ENCODE measurements around the gene PRR30.

Gene PRR30

DNA sequence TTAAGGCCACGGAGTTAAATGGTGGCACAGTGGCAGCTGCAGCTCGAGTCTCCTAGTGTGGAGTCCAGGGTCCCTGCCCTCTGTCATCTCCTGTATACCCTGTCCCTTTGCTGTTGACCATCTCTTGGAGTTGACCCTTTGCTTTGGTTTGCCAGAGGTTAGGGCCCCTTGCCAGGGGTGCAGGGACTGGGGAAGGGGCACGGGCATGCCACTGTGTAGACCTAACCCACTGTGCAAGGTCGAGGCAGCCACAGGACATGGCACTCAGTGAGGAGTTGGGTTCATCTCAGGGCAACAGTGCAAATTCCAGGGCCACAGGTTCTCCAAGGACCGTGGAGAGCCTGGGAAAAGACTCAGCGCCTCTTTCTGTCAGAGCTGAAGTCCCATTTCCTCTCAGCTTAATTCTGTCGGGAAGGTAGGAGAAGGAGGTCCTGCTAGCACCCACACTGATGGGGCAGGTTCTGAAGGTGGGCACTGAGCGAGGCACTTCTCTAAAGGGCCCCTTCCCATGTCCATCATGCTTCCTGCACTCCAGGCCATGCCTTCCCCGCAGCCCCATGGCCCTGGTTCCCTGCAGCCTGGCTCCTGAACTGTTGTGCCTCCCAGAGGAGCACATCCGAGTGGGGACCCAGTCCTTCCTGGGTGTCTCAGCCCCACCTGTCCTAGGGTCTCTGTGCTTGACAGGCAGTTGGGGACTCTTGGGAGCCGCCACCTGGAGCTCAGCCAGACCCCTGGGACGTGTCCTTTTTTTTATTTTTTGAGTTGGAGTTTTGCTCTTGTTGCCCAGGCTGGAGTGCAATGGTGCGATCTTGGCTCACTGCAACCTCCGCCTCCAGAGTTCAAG, 49.9 kb downstream of the PRR30 start:
- no peak overlapping the region for H3K14ac ChIP-seq (ENCODE audit: low read length)
- H2BK120ac ChIP-seq (ENCODE audit: insufficient read depth, low read length, poor library complexity), result no peak overlapping the region
- H3K4me3 ChIP-seq (ENCODE audit: low read depth, low read length), result no peak overlapping the region
- H3K79me1 ChIP-seq (ENCODE audit: low read length), result peaks cover 8% of the 10 kb centered on the region
- no peak overlapping the region for H3K18ac ChIP-seq (ENCODE audit: low read length)
- H2AK5ac ChIP-seq (ENCODE audit: low read length), result no peak overlapping the region
- no peak for DNase-seq
- H3K23ac ChIP-seq (ENCODE audit: low read length), result no peak overlapping the region
- H3K9ac ChIP-seq (ENCODE audit: low read length), result no peak overlapping the region
- H4K12ac ChIP-seq (ENCODE audit: low read depth, low read length), result no peak overlapping the region
- no peak overlapping the region for H4K91ac ChIP-seq (ENCODE audit: low read depth, low read length)
- H2AFZ ChIP-seq (ENCODE audit: insufficient read depth, low read length, poor library complexity), result no peak overlapping the region
- no peak overlapping the region for H4K8ac ChIP-seq (ENCODE audit: low read depth, low read length)
- H3K27ac ChIP-seq (ENCODE audit: low read depth, low read length), result no peak overlapping the region
- no peaks in the 10 kb centered on the region for H3K9me3 ChIP-seq (ENCODE audit: insufficient read depth, low read depth, low read length)
- no peak overlapping the region for H3K4ac ChIP-seq (ENCODE audit: low read depth, low read length)
- H3K4me1 ChIP-seq (ENCODE audit: control insufficient read depth in 1 of 2, insufficient read depth in 2 of 2, low read length in 2 of 2), result peaks cover 5 to 12% of the 10 kb centered on the region in 2 experiments
- H2BK5ac ChIP-seq (ENCODE audit: low read depth, low read length, poor library complexity), result no peak overlapping the region
- H3K4me2 ChIP-seq (ENCODE audit: low read length), result no peak overlapping the region
- H3K79me2 ChIP-seq (ENCODE audit: control insufficient read depth, insufficient read depth, low read length, poor library complexity), result peaks cover 6% of the 10 kb centered on the region
- H3K27me3 ChIP-seq (ENCODE audit: insufficient read depth, low read length), result no peaks in the 10 kb centered on the region
- no CpG with 5 or more reads among the region's 14 CpGs for WGBS (ENCODE audit: extremely low coverage, insufficient coverage, insufficient read length)
- no peak overlapping the region for H2BK12ac ChIP-seq (ENCODE audit: low read length)
- no peaks in the 10 kb centered on the region for H3K36me3 ChIP-seq (ENCODE audit: control insufficient read depth in 1 of 2, insufficient read depth in 2 of 2, low read length in 2 of 2)

DNA sequence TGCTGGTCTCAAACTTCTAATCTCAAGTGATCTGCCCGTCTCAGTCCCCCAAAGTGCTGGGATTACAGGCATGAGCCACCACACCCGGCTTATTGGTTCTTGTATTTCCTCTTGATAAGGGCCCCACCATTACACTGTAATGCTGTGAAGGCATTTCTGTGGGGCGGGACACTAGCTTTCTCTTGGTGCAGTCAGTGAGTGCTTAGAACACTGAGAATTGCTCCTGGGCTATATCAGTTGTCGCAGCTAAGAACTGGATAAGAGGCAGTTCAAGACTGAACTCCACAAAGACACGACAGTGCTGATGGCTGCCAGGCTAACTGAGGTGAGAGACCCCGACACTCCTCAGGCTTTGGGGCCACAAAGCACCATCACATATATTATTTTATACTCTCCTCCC, 50.6 kb downstream of the PRR30 start:
- H3K79me2 ChIP-seq (ENCODE audit: control insufficient read depth, insufficient read depth, low read length, poor library complexity), result peaks cover 6% of the 10 kb centered on the region
- no peak overlapping the region for H3K4ac ChIP-seq (ENCODE audit: low read depth, low read length)
- no CpG with 5 or more reads among the region's 6 CpGs for WGBS (ENCODE audit: extremely low coverage, insufficient coverage, insufficient read length)
- H3K27me3 ChIP-seq (ENCODE audit: insufficient read depth, low read length), result no peaks in the 10 kb centered on the region
- no peak overlapping the region for H4K8ac ChIP-seq (ENCODE audit: low read depth, low read length)
- peaks cover 5 to 12% of the 10 kb centered on the region in 2 experiments for H3K4me1 ChIP-seq (ENCODE audit: control insufficient read depth in 1 of 2, insufficient read depth in 2 of 2, low read length in 2 of 2)
- no peak overlapping the region for H3K9ac ChIP-seq (ENCODE audit: low read length)
- no peak overlapping the region for H3K18ac ChIP-seq (ENCODE audit: low read length)
- no peaks in the 10 kb centered on the region for H3K9me3 ChIP-seq (ENCODE audit: insufficient read depth, low read depth, low read length)
- H2BK120ac ChIP-seq (ENCODE audit: insufficient read depth, low read length, poor library complexity), result no peak overlapping the region
- H3K4me2 ChIP-seq (ENCODE audit: low read length), result no peak overlapping the region
- no peak overlapping the region for H2AK5ac ChIP-seq (ENCODE audit: low read length)
- no peak overlapping the region for H4K91ac ChIP-seq (ENCODE audit: low read depth, low read length)
- no peak overlapping the region for H2BK12ac ChIP-seq (ENCODE audit: low read length)
- H3K4me3 ChIP-seq (ENCODE audit: low read depth, low read length), result no peak overlapping the region
- no peak overlapping the region for H2BK5ac ChIP-seq (ENCODE audit: low read depth, low read length, poor library complexity)
- peaks cover 8% of the 10 kb centered on the region for H3K79me1 ChIP-seq (ENCODE audit: low read length)
- no peak for DNase-seq
- H3K14ac ChIP-seq (ENCODE audit: low read length), result no peak overlapping the region
- no peak overlapping the region for H2AFZ ChIP-seq (ENCODE audit: insufficient read depth, low read length, poor library complexity)
- no peak overlapping the region for H3K23ac ChIP-seq (ENCODE audit: low read length)
- no peak overlapping the region for H3K27ac ChIP-seq (ENCODE audit: low read depth, low read length)
- no peak overlapping the region for H4K12ac ChIP-seq (ENCODE audit: low read depth, low read length)
- no peaks in the 10 kb centered on the region for H3K36me3 ChIP-seq (ENCODE audit: control insufficient read depth in 1 of 2, insufficient read depth in 2 of 2, low read length in 2 of 2)

DNA sequence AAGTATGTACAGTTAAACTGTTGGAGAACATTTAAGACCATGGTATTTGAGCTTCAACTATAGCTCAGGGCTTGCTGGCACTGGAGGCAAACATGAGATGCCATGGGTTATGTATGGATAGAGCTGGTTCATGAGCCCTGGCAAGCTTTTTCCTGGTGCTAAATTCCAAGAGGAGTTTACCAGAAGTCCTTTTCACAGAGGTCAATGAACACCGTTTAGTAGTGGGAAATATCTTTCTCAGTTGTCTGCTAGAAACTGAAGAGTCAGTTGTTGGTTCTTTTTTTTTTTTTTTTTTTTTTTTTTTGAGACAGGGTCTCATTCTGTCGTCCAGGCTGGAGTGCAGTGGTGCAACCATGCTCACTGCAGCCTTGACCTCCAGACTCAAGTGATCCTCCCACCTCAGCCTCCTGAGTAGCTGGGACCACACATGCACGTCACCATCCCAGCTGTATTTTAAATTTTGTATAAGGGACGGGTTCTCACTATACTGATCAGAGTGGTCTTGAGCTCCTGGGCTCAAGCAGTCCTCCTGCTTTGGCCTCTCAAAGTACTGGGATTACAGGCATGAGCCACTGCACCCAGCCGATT, 51.3 kb downstream of the PRR30 start:
- peaks cover 8% of the 10 kb centered on the region for H3K79me1 ChIP-seq (ENCODE audit: low read length)
- H3K4me2 ChIP-seq (ENCODE audit: low read length), result no peak overlapping the region
- no peak overlapping the region for H3K9ac ChIP-seq (ENCODE audit: low read length)
- DNase-seq, result no peak
- no peak overlapping the region for H2AK5ac ChIP-seq (ENCODE audit: low read length)
- H3K18ac ChIP-seq (ENCODE audit: low read length), result no peak overlapping the region
- no peak overlapping the region for H2BK120ac ChIP-seq (ENCODE audit: insufficient read depth, low read length, poor library complexity)
- H3K23ac ChIP-seq (ENCODE audit: low read length), result no peak overlapping the region
- H3K4ac ChIP-seq (ENCODE audit: low read depth, low read length), result no peak overlapping the region
- no peak overlapping the region for H3K27ac ChIP-seq (ENCODE audit: low read depth, low read length)
- no peak overlapping the region for H3K14ac ChIP-seq (ENCODE audit: low read length)
- no peak overlapping the region for H4K12ac ChIP-seq (ENCODE audit: low read depth, low read length)
- no peak overlapping the region for H2BK5ac ChIP-seq (ENCODE audit: low read depth, low read length, poor library complexity)
- H2AFZ ChIP-seq (ENCODE audit: insufficient read depth, low read length, poor library complexity), result no peak overlapping the region
- no peaks in the 10 kb centered on the region for H3K27me3 ChIP-seq (ENCODE audit: insufficient read depth, low read length)
- no peaks in the 10 kb centered on the region for H3K9me3 ChIP-seq (ENCODE audit: insufficient read depth, low read depth, low read length)
- no peak overlapping the region for H3K4me3 ChIP-seq (ENCODE audit: low read depth, low read length)
- H4K91ac ChIP-seq (ENCODE audit: low read depth, low read length), result no peak overlapping the region
- no peak overlapping the region for H2BK12ac ChIP-seq (ENCODE audit: low read length)
- H4K8ac ChIP-seq (ENCODE audit: low read depth, low read length), result no peak overlapping the region
- no peaks in the 10 kb centered on the region for H3K36me3 ChIP-seq (ENCODE audit: control insufficient read depth in 1 of 2, insufficient read depth in 2 of 2, low read length in 2 of 2)
- H3K79me2 ChIP-seq (ENCODE audit: control insufficient read depth, insufficient read depth, low read length, poor library complexity), result peaks cover 6% of the 10 kb centered on the region
- peaks cover 5 to 12% of the 10 kb centered on the region in 2 experiments for H3K4me1 ChIP-seq (ENCODE audit: control insufficient read depth in 1 of 2, insufficient read depth in 2 of 2, low read length in 2 of 2)
- no CpG with 5 or more reads among the region's 5 CpGs for WGBS (ENCODE audit: extremely low coverage, insufficient coverage, insufficient read length)
